ENCODE results near the gene SCGB1A1. TPM values are rescaled to one million over a fixed set of nuclear protein-coding genes. Genes with fewer than 3 reads are reported as not detected.

The SCGB1A1 gene
- total RNA-seq, 4 donors from 2014 or later: not detected

- intact Hi-C loops (cut with DNase I; ENCODE audit: low total_unique reads): no loop called here
- TF ChIP-seq CTCF (IDR thresholded peaks at IDR 0.05): no peak
- TF ChIP-seq POLR2A (IDR thresholded peaks at IDR 0.05): no peak
- no peak overlapping the region for H3K4me3 ChIP-seq (ENCODE audit: low read depth, poor library complexity, severe bottlenecking)
- WGBS, 2 donors: 56 to 58% methylated on average over 5 of the region's 5 CpGs
- DNase-seq (ENCODE audit: low spot score in 2 of 2): no peak
Measured at GRCh38 chr11:62435846-62436660, 17.2 kb downstream of the SCGB1A1 start.

GRCh38 chr11:62437616-62438015, 18.8 kb downstream of the SCGB1A1 start:
- no peak for DNase-seq (ENCODE audit: low spot score in 2 of 2)
- no peak overlapping the region for H3K4me3 ChIP-seq (ENCODE audit: low read depth, poor library complexity, severe bottlenecking)
- TF ChIP-seq POLR2A (IDR thresholded peaks at IDR 0.05): no peak
- no peak for TF ChIP-seq CTCF (IDR thresholded peaks at IDR 0.05)
- intact Hi-C loops (cut with DNase I; ENCODE audit: low total_unique reads): no loop called here
- 92 to 100% methylated on average over 1 of the region's 1 CpG for WGBS, 2 donors

GRCh38 chr11:62438641-62439040, 19.8 kb downstream of the SCGB1A1 start:
- WGBS, 2 donors: 84 to 86% methylated on average over 4 of the region's 4 CpGs
- no peak overlapping the region for H3K4me3 ChIP-seq (ENCODE audit: low read depth, poor library complexity, severe bottlenecking)
- no peak for DNase-seq (ENCODE audit: low spot score in 2 of 2)
- intact Hi-C loops (cut with DNase I; ENCODE audit: low total_unique reads): no loop called here
- TF ChIP-seq CTCF (IDR thresholded peaks at IDR 0.05) (no peak), POLR2A (IDR thresholded peaks at IDR 0.05) (no peak)

GRCh38 chr11:62439785-62440602, 21.2 kb downstream of the SCGB1A1 start:
- peak; percentile 56 to 89 for DNase-seq (ENCODE audit: low spot score in 2 of 2)
- no peak overlapping the region for H3K4me3 ChIP-seq (ENCODE audit: low read depth, poor library complexity, severe bottlenecking)
- intact Hi-C loops (cut with DNase I; ENCODE audit: low total_unique reads): no loop called here
- 34 to 42% methylated on average over 23 of the region's 23 CpGs for WGBS, 2 donors
- TF ChIP-seq CTCF (IDR thresholded peaks at IDR 0.05) (no peak), POLR2A (IDR thresholded peaks at IDR 0.05) (no peak)

GRCh38 chr11:62443390-62444235, 24.8 kb downstream of the SCGB1A1 start:
- WGBS, 2 donors: 52 to 57% methylated on average over 17 of the region's 17 CpGs
- DNase-seq (ENCODE audit: low spot score in 2 of 2): peak in 1 of 2 donors; percentile 93
- intact Hi-C loops (cut with DNase I; ENCODE audit: low total_unique reads): no loop called here
- no peak overlapping the region for H3K4me3 ChIP-seq (ENCODE audit: low read depth, poor library complexity, severe bottlenecking)
- TF ChIP-seq POLR2A (IDR thresholded peaks at IDR 0.05) (no peak), CTCF (IDR thresholded peaks at IDR 0.05) (no peak)
